GM18526 (cell line): ENCODE measurements around the gene PCDHA12.
"Not testable (repeated sequence)": the region's sequence is repeated elsewhere in the genome, so short reads cannot be mapped to it uniquely, and the experiment has no call there.

Experiments
- POLR2A ChIP-seq: IDR thresholded peaks from 3 replicates; pipeline ENCODE4 v1.6.1; 2011; ENCODE audit not compliant: insufficient read length; ENCODE audit errors: extremely low read depth

PCDHA12 gene

GRCh38 chr5:140875085-140876065, at the start of gene PCDHA12:
Gene PCDHA12 (plus strand): TSS chr5:140875308. CDS start chr5:140875473, 165 bp downstream.
- TF ChIP-seq POLR2A: no peak

- no peak for TF ChIP-seq POLR2A
Measured at GRCh38 chr5:140827704-140828361, 47.3 kb upstream of the PCDHA12 start, which contains the start of gene PCDHA6. Gene PCDHA6 (plus strand): TSS chr5:140827960. CDS start chr5:140828092, 132 bp downstream.

GRCh38 chr5:140828362-140828737, 46.8 kb upstream of the PCDHA12 start:
- no peak for TF ChIP-seq POLR2A

- no peak for TF ChIP-seq POLR2A
Measured at GRCh38 chr5:140833993-140834392, 41.1 kb upstream of the PCDHA12 start, which contains the start of gene PCDHA7. Gene PCDHA7 (plus strand): TSS chr5:140834269. CDS start chr5:140834384, 115 bp downstream.

- no peak for TF ChIP-seq POLR2A
Measured at GRCh38 chr5:140835622-140836510, 39.2 kb upstream of the PCDHA12 start.

GRCh38 chr5:140840978-140841962, 33.8 kb upstream of the PCDHA12 start, which contains the start of gene PCDHA8:
Gene PCDHA8 (plus strand): TSS chr5:140841187. CDS start chr5:140841322, 135 bp downstream.
- no peak for TF ChIP-seq POLR2A

GRCh38 chr5:140842798-140843733, 32.0 kb upstream of the PCDHA12 start:
- no peak for TF ChIP-seq POLR2A

GRCh38 chr5:140848139-140849102, 26.7 kb upstream of the PCDHA12 start, which contains the start of gene PCDHA9:
Gene PCDHA9 (plus strand): TSS chr5:140848382. CDS start chr5:140848496, 114 bp downstream.
- TF ChIP-seq POLR2A: not testable (repeated sequence)

GRCh38 chr5:140855772-140856674, 19.1 kb upstream of the PCDHA12 start, which contains the start of gene PCDHA10:
Gene PCDHA10 (plus strand): TSS chr5:140855897. CDS start chr5:140856049, 152 bp downstream.
- no peak for TF ChIP-seq POLR2A

GRCh38 chr5:140857177-140857986, 17.7 kb upstream of the PCDHA12 start:
- no peak for TF ChIP-seq POLR2A

- TF ChIP-seq POLR2A: no peak
Measured at GRCh38 chr5:140857987-140858240, 17.2 kb upstream of the PCDHA12 start.
